H54 (cell line): Measurements from ENCODE around the gene NENF.

ENCODE experiments used
- DNase-seq: peaks from one replicate; pipeline ENCODE4 v3.0.0; 2011; ENCODE audit warnings: low spot score, mixed read lengths; ENCODE audit not compliant: insufficient read length
- FAIRE-seq: peaks from 3 replicates; lab custom pipeline; 2011; peaks lifted over from hg19 to GRCh38; lab: Jason Lieb, UNC
- POLR2A ChIP-seq: IDR thresholded peaks from 2 replicates; pipeline ENCODE4 v1.6.1; 2011; ENCODE audit warnings: low read depth, mild to moderate bottlenecking, low read length

Gene NENF

DNA sequence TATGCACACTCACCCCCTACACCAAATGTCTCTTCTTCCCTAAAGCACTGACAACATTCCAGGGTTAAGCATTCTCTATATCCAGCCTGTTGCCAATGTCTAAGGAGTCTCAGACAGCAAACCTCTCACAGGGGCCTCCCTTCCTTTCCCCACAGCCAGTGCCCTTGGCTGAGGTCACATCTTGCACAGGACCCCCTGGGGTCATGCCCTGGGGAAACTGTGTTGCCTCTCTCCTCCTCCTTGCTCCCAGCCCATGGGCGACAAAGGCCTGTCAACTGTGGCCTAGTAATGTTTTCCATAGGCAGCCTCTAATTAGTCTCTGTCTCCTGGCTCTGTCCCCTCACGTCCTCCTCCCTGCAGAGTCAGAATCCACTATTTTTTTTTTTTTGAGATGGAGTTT lies 54.6 kb downstream of the NENF start:
- no peak for DNase-seq
- no peak for TF ChIP-seq POLR2A
- no peak for FAIRE-seq

DNA sequence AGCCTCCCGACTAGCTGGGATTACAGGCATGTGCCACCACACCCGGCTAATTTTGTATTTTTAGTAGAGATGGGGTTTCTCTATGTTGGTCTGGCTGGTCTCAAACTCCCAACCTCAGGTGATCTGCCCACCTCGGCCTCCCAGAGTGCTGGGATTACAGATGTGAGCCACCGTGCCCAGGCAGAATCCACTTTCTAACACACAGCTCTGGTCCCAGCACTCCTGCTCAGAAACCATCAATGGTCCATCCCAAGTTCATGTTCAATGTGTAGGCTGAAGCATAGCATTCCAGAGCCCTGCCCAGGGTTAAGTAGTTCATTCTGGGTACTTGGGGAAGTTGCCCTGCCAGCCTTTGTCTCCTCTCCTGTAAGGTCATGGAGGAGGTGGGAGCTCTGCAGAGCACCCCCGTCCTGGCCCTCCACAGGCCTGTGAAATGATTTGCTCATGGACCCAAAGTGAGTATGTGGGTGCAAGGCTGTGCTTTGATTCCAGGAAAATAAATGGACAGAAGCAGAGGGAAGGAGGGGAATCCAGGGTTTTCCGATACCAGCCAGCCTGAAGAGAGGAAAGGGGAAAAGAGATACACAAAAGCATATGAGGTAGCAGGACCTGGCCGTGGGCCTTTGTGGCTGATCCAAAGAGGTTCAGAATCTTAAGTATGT lies 55.2 kb downstream of the NENF start:
- no peak for DNase-seq
- TF ChIP-seq POLR2A, result no peak
- FAIRE-seq, result no peak

GRCh38 chr1:212488436-212489283 lies 55.9 kb downstream of the NENF start:
- DNase-seq (no peak), FAIRE-seq (no peak)
- no peak for TF ChIP-seq POLR2A

DNA sequence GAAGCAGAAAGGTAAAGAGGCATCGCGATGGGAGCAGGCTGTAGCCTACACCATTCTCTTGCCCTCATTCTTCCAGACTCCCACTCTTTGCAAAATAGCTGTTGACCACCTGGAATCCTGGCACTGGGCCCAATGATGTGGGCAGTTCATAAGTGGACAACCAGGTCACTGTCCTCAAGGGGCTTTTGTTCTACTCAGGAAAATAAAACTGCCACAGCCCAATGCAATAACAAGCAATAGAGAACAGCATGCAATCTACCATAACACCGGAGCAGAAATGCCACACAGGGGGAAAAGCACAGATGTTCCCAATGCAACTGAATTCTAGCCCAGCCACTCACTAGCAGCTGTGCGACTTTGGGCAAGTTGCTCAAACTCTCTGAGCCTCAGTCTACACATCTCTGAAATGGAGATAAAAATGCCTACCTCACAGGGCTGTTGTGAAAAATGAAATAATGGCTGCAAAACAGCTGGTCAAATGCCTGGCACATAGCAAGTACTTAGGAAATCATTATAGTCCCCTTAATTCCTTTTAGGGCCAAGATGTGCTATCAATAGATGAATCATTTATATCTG lies 56.7 kb downstream of the NENF start:
- FAIRE-seq (no peak), DNase-seq (no peak)
- no peak for TF ChIP-seq POLR2A

- FAIRE-seq (no peak), DNase-seq (no peak)
- no peak for TF ChIP-seq POLR2A
Measured at GRCh38 chr1:212490276-212490675, 57.6 kb downstream of the NENF start.

GRCh38 chr1:212491454-212491853 lies 58.7 kb downstream of the NENF start:
- no peak for TF ChIP-seq POLR2A
- DNase-seq (no peak), FAIRE-seq (no peak)
